ENCODE data around the gene EVI5. TPM values are rescaled to one million over a fixed set of nuclear protein-coding genes. Genes with fewer than 3 reads are reported as not detected.

EVI5 gene
- total RNA-seq, 1 donor from 2014 or later = 40.0 TPM

DNA sequence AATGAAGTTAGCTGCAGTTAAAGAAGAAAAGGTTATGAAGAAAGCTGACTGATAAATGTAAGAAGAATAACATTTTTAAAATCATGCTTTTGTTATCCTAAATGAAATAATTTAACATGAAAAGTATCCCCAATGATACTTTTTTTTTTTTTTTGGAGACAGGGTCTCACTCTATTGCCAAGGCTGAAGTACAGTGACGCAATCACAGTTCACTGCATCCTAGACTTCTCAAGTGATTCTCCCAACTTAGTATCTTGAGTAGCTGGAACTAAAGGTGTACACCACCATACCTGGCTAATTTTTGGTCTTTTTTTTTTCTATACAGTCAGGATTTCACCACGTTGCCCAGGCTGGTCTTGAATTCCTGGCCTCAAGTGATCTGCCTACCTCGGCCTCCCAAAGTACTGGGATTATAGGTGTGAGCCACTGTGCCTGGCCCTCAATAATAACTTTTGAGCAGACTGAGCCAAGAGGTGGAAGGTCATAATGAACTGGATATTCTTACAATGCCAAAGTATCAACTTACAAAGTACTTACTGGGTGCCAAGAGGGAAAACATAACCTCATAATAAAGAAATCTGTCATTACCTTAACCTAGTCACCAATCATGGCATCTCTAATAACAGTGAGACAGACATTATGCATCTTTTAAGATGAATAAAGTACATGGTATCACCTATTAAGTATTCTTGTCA is 94.5 kb downstream of the EVI5 start:
- Mint-ChIP-seq H3K27ac (no peak overlapping the region), H3K4me3 (no peak overlapping the region), H3K4me1 (peaks cover 6% of the 10 kb centered on the region), H3K27me3 (ENCODE audit: low read depth) (no peaks in the 10 kb centered on the region), H3K36me3 (peaks cover 46% of the 10 kb centered on the region), H3K9me3 (peaks cover 16% of the 10 kb centered on the region)
- DNase-seq (ENCODE audit: low spot score in 2 of 2, unreplicated experiment in 2 of 2) = no peak
- no peak for TF ChIP-seq CTCF (IDR thresholded peaks at IDR 0.05; ENCODE audit: unreplicated experiment)

- H3K27me3 Mint-ChIP-seq (ENCODE audit: low read depth) = no peaks in the 10 kb centered on the region
- DNase-seq (ENCODE audit: low spot score in 2 of 2, unreplicated experiment in 2 of 2) = no peak
- H3K27ac Mint-ChIP-seq = no peak overlapping the region
- peaks cover 25% of the 10 kb centered on the region for H3K9me3 Mint-ChIP-seq
- H3K4me3 Mint-ChIP-seq = no peak overlapping the region
- no peak for TF ChIP-seq CTCF (IDR thresholded peaks at IDR 0.05; ENCODE audit: unreplicated experiment)
- no peaks in the 10 kb centered on the region for H3K4me1 Mint-ChIP-seq
- H3K36me3 Mint-ChIP-seq = peaks cover 61% of the 10 kb centered on the region
Measured at GRCh38 chr1:92679980-92680379, 104.9 kb downstream of the EVI5 start.

DNA sequence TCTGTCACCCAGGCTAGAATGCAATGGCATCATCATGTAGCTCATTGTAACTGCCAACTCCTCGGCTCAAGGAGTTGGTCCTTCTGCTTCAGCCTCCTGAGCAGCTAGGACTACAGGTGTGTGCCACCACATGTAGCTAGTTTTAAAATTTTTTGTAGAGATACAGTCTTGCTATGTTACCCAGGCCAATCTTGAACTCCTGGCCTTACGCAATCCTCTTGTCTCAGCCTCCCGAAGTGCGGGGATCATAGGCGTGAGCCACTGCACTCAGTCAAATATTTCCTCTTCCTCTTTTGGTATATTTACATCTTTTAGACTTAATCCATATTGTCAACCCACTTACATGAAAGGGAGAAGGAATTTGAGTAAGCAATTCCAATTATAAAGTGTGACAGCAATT is 121.1 kb downstream of the EVI5 start:
- TF ChIP-seq CTCF (IDR thresholded peaks at IDR 0.05; ENCODE audit: unreplicated experiment) = no peak
- peaks cover 22% of the 10 kb centered on the region for H3K36me3 Mint-ChIP-seq
- no peaks in the 10 kb centered on the region for H3K27me3 Mint-ChIP-seq (ENCODE audit: low read depth)
- no peaks in the 10 kb centered on the region for H3K4me1 Mint-ChIP-seq
- no peak overlapping the region for H3K27ac Mint-ChIP-seq
- peaks cover 17% of the 10 kb centered on the region for H3K9me3 Mint-ChIP-seq
- no peak overlapping the region for H3K4me3 Mint-ChIP-seq
- no peak for DNase-seq (ENCODE audit: low spot score in 2 of 2, unreplicated experiment in 2 of 2)

- Mint-ChIP-seq H3K36me3 (peaks cover 39% of the 10 kb centered on the region), H3K4me3 (no peak overlapping the region), H3K27me3 (ENCODE audit: low read depth) (no peaks in the 10 kb centered on the region), H3K4me1 (no peaks in the 10 kb centered on the region), H3K9me3 (peaks cover 31% of the 10 kb centered on the region), H3K27ac (no peak overlapping the region)
- no peak for DNase-seq (ENCODE audit: low spot score in 2 of 2, unreplicated experiment in 2 of 2)
- no peak for TF ChIP-seq CTCF (IDR thresholded peaks at IDR 0.05; ENCODE audit: unreplicated experiment)
Measured at GRCh38 chr1:92662048-92662447, 122.9 kb downstream of the EVI5 start.

- H3K36me3 Mint-ChIP-seq = peaks cover 70% of the 10 kb centered on the region
Measured at GRCh38 chr1:92657701-92658100, 127.2 kb downstream of the EVI5 start.

More at GRCh38 chr1:92657701-92658100, 127.2 kb downstream of the EVI5 start:
- no peak for TF ChIP-seq CTCF (IDR thresholded peaks at IDR 0.05; ENCODE audit: unreplicated experiment)
- Mint-ChIP-seq H3K27me3 (ENCODE audit: low read depth) (no peaks in the 10 kb centered on the region), H3K9me3 (peaks cover 65% of the 10 kb centered on the region), H3K4me1 (no peaks in the 10 kb centered on the region), H3K27ac (no peak overlapping the region), H3K4me3 (no peak overlapping the region)
- DNase-seq (ENCODE audit: low spot score in 2 of 2, unreplicated experiment in 2 of 2) = no peak
